Left forelimb (tissue), 1 donor: ENCODE results near the gene CPS1.

Experiments used
- DNase-seq: peaks from one replicate; pipeline ENCODE4 v3.0.0-alpha.2; 2018; ENCODE audit warnings: low spot score

Gene CPS1

DNA sequence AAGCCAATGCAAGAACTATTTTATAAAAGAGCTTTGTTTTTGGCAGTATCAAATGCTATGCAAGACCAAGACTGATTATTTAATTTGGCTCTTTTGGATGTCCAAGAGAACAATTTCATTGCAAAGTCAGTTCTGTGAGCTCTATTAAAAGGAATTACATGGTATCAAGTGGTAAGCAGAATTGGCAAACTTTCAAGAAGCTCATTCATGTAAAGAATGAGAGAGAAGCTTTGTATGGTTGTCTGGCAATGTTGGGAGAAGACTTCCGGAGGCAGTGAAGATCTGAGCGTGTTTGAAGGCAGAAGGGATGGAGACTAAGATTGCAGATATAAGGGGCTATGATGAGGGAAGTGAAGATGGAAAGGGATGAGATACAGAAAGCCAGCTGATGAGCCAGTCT is 49.6 kb downstream of the CPS1 start:
- DNase-seq: no peak

DNA sequence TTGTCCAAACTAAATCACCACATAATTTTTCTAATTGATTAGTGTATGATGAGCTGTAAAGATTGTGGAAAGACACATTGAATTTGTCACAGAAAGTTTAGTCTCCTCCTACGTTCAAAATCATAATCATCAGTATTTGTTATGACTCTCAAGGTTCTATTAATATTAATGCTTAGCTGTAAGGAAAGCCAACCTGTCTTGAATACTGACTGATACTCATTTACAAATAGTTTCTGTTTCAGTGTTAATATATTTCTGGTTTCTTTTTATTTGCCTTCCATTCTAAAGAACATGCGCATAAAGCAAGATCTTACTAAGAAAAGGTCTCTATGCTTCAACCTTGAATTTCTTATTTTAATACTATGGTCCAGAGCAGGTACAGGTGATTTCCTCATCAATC is 55.1 kb downstream of the CPS1 start:
- DNase-seq: no peak

DNA sequence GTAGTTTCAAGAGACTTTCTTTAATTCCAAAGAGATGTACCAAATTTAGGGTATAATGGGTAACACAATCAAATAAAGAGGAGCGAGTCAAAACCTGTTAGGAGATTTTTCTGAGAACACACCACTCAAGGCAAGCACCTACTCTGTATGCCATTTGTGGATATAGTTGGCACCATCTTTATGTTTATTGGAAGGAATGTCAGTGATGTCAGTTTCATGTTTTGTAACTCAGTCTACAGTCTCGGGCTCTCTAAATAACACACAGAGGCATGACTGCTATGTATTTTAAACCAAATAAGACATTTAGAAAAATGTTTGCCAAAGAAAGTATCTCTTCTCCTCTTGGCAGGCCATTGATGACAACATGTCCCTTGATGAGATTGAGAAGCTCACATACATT is 59.7 kb downstream of the CPS1 start:
- DNase-seq: no peak

DNA sequence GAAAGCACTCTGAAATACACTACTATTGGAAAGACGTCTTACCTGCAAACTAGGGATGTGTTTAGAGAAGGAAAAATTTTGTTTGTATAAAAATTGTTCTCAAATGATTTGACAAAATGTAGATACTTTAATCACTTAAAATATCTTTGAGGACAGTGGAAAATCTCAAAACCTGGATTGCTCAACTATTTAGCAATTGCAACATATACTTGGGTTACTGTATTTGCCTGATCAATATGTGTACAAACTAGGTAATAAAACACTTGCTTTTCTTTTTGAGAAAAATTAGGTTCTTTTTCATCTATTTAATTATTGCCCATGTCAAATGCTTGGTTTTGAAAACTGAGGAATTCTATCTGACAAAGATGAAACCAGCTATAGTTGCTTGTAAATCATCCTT is 60.9 kb downstream of the CPS1 start:
- no peak for DNase-seq

DNA sequence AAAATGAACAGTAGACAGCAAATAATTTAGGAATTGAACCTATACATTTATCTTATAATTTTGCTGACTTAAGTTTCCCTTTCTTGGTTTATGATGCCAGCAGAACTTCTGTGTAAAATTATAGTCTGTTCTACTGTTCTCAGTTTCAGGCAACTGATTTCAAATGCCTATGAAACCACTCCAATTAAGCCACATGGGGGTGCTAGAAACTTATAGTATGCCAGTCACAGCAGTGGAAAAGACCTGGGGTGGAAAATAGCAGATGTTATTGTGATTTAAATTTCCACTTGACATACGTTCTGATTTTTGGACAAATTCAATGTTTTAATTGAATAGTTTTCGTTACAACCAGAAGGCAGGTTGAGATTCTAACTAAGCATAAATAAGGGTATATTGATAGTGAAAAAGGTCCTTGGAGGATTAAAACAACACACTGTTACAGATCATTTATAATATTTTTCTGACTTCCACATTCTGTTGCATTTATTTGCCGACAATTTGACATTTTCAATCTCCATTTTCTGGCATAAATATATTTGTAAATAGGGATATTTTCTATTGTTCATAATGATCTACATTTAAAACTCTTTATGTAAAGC is 61.4 kb downstream of the CPS1 start:
- no peak for DNase-seq

DNA sequence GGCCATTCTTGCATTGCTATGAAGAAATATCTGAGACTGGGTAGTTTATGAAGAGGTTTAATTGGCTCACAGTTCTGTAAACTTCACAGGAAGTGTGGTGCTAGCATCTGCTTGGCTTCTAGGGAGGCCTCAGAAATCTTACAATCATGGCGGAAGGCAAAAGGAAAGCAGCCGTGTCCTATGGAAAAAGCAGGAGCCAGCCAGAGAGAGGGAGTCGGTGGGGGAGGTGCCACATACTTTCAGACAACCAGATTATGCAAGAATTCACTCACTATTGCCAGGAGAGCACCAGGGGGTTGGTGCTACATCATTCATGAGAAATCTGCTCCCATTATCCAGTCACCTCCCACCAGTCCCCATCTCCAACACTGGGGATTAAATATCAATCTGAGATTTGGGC is 64.1 kb downstream of the CPS1 start:
- DNase-seq: no peak

DNA sequence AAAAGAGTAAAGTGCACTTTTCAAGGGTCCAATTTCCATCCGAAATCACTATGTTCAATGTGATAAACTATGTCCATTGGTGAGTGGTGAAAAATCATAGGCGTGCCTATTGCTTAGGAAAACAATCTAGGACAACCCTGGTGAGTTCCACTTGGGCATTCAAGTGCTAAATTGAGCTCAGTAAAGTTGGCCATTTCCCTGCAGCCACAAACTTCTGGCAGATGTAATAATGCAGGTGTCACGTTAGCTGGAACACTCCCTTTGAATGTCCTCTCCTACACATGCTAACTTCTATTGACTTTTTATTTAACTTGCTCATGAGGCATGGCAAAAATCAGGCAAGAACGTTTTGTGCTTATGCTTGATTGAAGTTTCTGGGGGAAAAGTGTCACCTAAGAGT is 67.1 kb downstream of the CPS1 start:
- no peak for DNase-seq

DNA sequence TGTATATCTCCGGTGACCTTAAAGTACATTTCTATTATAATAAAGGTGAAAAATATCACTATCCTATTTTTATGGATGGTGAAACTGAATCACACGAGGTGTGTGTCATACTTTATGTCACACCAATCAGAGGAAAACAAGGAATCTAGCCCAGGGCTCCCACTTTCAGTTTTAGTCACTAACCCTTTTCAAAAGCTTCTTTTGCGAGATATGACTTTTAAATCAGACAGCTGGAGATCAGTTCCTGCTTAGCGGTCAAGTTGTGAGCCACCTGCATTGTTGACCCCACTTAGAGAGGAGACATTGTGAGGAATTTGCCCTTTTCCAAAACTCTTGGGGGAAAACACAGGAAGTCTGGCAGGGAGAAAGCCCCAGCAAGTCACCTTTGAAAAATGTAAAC is 70.5 kb downstream of the CPS1 start:
- DNase-seq: no peak

DNA sequence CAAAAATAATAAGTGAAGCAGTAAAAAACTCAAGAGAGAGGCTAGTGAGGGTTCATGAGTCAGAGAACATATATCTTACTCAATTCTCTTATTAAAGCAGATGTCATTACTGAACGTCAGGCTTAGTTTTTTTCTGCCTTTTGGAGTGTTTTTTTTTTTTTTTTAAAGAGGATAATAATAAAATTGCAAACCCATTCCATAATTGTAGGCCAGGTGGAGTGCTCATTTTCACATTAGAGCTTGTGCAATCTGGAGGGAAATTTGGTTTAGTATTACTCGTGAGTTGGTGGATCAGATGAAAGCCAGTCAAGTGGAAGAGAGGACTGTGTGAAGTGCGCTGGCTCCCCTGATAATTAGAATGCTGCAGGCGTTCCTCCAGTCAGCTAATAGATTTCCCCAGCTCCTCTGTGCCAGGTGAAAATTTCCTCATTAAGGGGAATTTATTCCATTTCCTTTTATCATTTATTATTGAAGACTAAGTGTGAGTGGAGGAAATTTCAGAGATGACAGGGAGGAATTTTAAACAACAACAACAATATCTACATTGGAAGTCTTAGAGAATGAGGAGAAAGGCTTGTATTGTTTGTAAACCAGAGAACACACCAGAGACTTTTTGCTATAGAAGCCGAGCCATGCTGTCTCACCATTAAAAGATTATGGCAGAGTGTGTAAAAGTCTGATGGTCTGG is 74.6 kb downstream of the CPS1 start:
- no peak for DNase-seq

DNA sequence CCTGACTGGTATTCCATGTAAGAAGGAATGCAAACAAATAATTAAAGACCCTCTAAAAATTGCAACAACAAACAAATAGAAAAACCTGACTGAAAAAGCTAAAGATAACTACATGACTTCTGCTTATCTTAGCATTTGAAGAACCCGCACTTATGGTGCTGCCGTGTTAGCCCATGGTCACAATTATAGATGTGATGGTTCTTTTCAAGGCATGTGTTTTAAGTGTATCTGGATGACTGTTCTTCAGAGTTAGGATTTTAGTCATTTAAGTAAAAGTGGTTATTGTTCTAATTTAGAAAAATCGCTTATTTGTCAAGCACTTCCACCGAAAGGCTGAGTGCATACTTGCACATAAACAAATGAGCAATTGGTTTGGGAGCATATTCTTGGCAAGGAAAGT is 77.3 kb downstream of the CPS1 start:
- DNase-seq: no peak

DNA sequence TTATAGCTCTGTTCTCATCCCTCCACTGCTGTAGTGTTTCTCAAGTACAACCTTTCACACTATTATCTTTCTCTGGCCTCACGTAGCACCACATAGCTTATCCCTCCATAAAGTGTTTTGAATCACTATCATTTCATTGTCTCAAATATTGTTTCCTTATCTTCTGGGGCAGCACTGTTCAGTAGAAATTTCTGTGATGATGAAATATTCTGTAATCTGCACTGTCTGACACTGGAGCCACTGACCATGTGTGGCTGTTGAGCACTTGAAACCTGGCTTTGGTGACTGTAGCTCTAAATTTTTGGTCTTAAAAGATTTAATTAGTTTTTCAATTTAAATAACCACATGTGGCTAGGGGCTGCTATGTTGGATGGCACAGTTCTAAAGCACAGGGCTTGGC is 78.9 kb downstream of the CPS1 start:
- DNase-seq: no peak

DNA sequence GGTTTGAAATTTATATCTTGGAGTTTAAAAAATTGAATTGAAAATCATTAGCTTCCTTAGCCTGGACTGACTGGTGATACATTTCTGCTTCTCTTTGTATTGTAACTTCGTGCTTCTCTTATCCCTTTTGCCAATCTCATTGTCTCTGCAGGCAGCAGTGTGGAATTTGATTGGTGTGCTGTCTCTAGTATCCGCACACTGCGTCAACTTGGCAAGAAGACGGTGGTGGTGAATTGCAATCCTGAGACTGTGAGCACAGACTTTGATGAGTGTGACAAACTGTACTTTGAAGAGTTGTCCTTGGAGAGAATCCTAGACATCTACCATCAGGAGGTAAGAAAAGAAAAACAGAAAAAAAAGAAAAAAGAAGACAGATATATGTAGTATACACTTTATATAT is 85.9 kb downstream of the CPS1 start:
- DNase-seq: no peak

DNA sequence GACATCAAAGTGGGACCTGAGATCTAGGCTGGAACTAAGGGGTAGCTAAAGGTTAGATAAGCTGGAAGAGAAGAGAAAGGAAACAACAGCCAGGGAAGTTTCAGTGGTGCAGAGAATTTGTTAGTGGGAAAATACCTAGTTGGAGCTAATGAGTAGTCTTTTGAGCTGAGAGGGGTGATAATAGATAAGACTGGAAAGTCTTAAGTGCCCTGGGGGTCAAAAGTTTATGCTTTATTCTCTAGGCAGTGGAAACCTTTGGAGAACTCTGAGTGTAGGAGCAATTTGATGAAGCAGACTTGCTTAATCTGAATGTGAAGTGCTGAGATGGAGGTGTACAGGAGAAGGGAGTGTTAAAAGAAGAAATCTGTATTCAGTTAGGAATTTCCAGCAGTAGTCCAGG is 90.8 kb downstream of the CPS1 start:
- no peak for DNase-seq

DNA sequence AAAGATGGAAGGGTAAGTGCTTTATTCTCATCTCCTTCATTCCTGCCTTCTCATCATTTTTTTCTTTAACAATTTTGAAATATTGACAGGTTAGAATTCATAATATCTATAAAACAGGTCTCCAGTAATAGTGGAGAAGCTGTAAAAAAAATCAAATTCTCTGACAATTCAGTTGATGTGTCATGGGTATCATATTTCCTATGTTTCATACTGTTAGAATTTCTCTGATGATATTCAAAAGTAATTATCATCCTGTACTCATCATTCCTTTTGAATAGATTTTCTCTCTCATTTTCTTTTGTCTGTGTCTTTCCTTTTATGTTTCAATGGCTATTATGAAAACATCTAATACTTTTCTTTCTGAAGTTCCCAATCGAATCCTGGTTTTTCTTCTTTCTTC is 97.7 kb downstream of the CPS1 start:
- no peak for DNase-seq

DNA sequence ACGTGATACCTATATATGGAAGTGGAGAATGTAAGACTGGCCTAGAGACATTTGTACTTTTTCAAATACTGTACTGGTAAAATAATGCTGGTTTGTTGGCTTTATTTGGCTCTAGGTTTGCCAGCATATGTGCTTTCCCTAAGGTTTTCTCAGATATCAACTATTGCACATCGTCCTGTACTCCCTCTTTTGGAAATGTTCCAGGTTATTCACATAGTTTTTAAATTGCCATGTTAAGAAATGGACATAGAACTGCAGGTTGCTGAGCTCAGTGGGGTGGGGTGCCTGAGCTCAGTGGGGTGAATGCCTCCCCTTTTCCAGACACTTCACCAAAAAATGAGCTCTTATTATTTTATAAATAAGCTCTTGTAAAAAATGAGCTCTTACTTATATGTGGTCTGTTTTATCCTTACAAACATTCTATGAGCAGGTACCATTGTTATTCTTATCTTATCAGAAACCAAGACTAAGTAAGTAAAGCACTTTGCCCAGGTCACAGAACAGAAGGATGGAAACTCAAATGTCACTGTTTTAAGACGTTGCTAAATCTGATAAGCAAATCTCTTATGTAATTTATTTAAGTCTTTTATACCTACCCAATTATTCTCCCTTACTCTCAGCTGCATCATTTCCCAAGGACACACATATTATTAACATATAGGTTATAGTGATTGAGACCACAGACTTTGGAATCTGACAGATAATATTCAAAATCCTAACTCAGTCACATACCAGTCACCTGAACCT is 99.0 kb downstream of the CPS1 start:
- no peak for DNase-seq

DNA sequence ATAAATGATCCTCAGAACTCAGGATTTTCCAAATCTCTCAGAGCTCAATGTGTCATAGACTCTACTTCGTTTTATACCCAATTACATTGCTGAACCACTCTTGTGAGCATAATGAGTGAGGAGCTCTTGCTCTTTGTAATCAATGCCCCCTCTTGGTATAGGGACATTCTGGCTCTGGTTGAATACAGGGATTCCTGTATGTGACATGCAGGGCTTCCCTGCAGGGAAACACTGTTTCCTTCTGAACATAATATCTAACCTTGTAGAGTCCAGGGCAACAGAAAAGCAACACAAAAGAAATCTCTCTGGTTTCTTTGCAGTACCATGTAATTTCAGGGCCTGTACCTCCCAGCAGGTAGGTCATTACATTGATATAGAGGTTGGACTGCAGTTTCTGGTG is 101.5 kb downstream of the CPS1 start:
- DNase-seq: no peak

DNA sequence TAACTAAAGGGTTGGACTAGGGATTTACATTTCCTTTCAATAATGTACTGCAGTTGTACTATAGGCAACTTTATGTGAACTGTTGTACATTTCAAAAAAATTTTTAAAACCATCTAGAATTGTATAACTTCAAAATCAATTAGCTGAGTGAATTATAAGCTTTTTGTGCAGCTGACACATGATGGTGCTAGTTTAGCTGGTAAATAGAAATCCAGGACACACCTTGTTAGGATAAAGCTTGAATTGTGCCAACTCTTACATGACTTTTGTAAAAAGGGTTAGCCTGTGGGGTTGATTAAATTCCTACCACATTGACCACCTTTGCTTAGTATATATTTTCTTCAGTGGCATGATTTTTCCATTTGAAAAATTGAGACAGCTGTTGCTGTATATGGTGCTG is 104.4 kb downstream of the CPS1 start:
- no peak for DNase-seq

DNA sequence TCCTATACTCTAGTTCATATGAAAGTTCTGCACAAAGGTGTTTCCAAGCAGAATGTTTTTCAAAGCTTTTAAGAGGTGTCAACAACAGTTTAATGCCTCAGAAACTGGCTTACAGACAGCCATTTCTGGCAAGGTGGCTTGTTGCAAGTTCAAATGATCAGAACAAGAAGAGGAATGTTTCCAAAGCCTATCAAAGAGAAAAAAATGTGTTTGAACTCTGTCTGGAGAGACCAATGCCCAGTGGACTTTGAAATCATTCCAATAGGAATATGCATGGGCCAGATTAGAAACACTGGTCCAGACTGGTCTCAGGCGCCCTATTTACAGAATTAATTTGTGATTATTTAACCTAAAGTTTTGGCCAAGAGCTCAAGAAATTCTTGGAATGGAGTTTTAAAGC is 106.2 kb downstream of the CPS1 start:
- DNase-seq: no peak

DNA sequence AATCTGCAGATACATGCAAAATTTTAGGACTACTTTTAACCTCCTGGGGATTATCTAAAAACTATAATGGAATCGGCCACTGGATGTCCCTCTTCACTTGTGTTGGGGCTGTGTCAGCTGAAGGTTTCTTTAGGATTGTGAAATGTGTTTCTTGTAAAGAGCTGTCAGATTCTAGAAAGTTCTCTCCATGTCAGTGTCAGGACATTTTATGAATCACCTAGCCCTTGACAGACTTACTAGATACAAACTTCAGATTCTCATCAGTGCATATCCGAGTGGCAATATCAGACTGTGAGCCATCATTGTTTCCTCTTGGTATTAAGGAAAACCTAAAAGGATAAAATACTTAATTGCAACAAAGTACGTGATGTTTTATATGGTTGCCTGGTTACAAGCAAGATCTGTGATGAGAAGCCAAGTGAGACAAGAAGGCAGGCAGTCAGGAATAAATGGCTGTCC is 107.3 kb downstream of the CPS1 start:
- no peak for DNase-seq

DNA sequence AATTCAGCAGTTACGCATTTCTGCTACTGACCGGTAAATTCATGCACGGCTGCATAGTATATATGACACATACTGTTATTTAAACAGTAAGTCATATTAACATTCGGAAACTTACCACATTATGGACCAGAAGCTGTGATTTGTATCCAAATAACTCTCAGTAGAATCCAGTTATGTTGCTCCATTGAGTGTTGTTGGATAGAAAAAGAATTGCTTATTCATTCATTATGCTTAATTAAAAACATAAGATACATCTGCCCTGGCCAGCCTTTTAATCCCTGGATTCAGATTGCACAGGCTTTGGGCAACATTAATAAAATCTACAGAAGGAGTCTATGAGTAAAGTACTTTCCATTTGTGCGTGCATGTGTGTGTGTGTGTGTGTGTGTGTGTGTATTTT is 111.3 kb downstream of the CPS1 start:
- DNase-seq: no peak

DNA sequence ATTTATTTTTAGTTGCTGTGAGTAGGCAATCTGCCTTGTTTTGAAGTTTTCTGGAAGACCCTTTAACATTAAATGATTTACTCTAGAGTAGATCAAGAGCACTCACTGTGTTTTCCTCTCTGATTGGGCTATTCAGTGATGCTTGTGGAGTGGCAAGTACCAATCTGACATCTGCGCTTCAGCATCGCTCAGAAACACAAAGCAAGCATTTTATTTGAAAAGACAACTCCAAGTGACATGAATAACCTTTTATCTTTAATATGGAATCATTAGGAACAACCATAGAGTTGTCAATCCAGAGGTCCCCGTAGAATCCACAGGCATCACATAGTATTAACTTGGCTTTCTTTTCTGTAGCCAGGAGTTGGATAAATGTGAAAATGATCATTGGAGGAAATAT is 114.7 kb downstream of the CPS1 start:
- no peak for DNase-seq

DNA sequence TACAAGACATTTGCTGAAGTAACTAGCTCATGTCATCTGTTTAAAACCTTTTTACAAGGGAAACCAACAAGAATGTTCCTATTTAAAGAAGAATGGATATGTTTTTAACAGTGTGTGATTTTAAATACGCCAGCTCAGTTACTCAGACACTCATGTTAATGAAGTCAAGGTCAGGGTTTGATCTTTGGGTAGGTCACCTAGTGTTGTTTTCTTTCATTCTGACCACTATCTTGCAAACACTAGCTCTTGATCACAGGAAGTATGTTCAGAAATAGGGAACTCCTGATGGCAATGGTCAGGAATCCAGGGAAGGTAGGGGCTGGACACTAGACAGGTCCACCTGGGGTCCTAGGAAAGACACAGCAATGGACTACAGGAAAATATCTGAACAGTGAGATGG is 116.7 kb downstream of the CPS1 start:
- DNase-seq: no peak

DNA sequence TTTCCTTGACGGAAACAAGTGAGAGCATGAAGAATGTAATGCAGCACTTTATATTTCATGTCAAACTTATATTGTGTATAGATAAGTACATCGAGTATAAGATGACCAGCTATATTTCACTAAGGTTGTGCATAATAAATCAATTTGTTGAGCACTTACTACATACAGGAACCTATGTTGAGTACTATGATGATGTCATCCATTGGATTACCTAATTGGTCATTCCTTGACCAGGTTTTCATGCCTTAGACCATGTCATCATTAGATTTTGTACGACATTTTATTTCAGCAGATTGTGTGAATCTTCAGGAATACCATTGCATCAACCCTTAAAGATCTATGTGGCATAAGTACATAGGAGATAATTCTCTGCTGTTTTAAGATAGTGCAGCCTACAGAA is 119.7 kb downstream of the CPS1 start:
- DNase-seq: no peak

DNA sequence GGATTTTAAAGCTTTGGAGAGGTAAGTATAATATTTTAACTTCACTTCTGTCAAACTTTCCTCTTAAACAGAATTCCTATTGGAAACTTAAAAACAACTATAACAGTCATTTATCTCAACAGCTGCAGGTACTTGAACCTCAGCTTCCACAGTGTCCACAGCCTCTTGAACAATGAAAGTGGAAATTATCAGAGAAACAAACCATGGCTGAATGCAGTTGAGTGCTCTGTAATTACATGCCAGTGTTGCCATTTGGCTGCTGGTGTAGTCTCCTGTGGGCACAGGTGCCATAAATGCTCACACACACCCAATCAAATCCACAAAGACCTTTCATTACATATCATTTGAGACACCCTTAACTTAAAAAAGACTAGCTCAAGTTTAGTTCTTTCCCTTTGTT is 125.1 kb downstream of the CPS1 start:
- no peak for DNase-seq
